ENCODE data around the gene CYP46A1. TPM values are rescaled to one million over a fixed set of nuclear protein-coding genes. Genes with fewer than 3 reads are reported as not detected.
"Not testable (repeated sequence)": the region's sequence is repeated elsewhere in the genome, so short reads cannot be mapped to it uniquely, and the experiment has no call there.

CYP46A1 gene
- total and polyA plus RNA-seq, 7 donors, result 0.09 to 1.5 (median 0.50) TPM

DNA sequence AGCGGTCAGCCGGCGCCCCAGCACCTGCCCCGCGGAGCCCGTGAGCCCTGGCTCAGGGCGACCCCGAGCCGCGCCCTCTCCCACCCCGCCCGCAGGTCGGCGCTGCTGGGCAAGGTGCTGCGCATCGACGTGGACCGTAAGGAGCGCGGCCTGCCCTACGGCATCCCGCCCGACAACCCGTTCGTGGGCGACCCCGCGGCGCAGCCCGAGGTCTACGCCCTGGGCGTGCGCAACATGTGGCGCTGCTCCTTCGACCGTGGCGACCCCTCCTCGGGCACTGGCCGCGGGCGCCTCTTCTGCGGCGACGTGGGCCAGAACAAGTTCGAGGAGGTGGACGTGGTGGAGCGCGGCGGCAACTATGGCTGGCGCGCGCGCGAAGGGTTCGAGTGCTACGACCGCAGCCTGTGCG is 24.8 kb upstream of the CYP46A1 start:
- no peaks in the 10 kb centered on the region for H3K9me3 ChIP-seq
- no peaks in the 10 kb centered on the region for H3K36me3 ChIP-seq (ENCODE audit: insufficient read depth in 1 of 2, low read depth in 1 of 2)
- intact Hi-C loops (cut with DNase I), result no loop called here
- no peak overlapping the region for H3K4me3 ChIP-seq
- no peak for DNase-seq
- peak in 2 of 4 donors; percentile 49 to 52 for ATAC-seq
- WGBS, 3 donors, result 6 to 14% (median 13%) methylated on average over 42 to 58 of the region's 58 CpGs
- H3K4me1 ChIP-seq, result no peaks in the 10 kb centered on the region
- TF ChIP-seq, protein P1, sequence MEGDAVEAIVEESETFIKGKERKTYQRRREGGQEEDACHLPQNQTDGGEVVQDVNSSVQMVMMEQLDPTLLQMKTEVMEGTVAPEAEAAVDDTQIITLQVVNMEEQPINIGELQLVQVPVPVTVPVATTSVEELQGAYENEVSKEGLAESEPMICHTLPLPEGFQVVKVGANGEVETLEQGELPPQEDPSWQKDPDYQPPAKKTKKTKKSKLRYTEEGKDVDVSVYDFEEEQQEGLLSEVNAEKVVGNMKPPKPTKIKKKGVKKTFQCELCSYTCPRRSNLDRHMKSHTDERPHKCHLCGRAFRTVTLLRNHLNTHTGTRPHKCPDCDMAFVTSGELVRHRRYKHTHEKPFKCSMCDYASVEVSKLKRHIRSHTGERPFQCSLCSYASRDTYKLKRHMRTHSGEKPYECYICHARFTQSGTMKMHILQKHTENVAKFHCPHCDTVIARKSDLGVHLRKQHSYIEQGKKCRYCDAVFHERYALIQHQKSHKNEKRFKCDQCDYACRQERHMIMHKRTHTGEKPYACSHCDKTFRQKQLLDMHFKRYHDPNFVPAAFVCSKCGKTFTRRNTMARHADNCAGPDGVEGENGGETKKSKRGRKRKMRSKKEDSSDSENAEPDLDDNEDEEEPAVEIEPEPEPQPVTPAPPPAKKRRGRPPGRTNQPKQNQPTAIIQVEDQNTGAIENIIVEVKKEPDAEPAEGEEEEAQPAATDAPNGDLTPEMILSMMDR (IDR thresholded peaks at IDR 0.05), result no peak
- H3K27me3 ChIP-seq (ENCODE audit: insufficient read depth in 3 of 3, low read length in 2 of 3), result peaks cover 0 to 42% (median 10%) of the 10 kb centered on the region in 3 donors
- no peak overlapping the region for H3K27ac ChIP-seq

- ATAC-seq (peak in 1 of 4 donors; percentile 12), DNase-seq (no peak)
- Histone ChIP-seq H3K27me3 (ENCODE audit: insufficient read depth in 3 of 3, low read length in 2 of 3) (peaks cover 0 to 42% (median 10%) of the 10 kb centered on the region in 3 donors), H3K36me3 (ENCODE audit: insufficient read depth in 1 of 2, low read depth in 1 of 2) (no peaks in the 10 kb centered on the region), H3K9me3 (no peaks in the 10 kb centered on the region), H3K4me1 (no peaks in the 10 kb centered on the region), H3K4me3 (no peak overlapping the region), H3K27ac (no peak overlapping the region)
- WGBS, 3 donors, result 23 to 29% (median 29%) methylated on average over 32 to 37 of the region's 37 CpGs
- TF ChIP-seq, protein P1 (IDR thresholded peaks at IDR 0.05), result no peak
- intact Hi-C loops (cut with DNase I), result no loop called here
Observed at GRCh38 chr14:99660006-99660566, 24.0 kb upstream of the CYP46A1 start.

DNA sequence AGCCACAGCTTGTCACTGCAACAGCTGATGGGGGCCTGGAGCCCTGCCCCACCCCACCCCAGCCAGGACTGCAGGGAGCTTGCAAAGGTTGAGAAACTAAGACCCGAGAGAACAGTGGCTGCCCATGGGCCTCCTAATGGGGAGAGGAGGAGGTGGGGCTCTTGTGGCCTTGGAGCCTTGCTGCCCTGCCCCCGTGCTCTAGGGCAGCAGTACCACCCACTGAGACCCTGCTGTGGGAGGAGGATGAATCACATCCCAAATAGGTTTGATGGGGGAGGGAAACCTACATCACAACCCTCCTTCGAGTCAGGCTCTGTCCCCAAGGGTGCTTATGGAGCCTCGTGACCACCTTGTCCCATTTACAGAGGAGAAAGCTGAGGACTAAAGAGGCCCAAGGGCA is 23.3 kb upstream of the CYP46A1 start:
- 73 to 84% (median 81%) methylated on average over 4 of the region's 4 CpGs for WGBS, 3 donors
- intact Hi-C loops (cut with DNase I), result no loop called here

DNA sequence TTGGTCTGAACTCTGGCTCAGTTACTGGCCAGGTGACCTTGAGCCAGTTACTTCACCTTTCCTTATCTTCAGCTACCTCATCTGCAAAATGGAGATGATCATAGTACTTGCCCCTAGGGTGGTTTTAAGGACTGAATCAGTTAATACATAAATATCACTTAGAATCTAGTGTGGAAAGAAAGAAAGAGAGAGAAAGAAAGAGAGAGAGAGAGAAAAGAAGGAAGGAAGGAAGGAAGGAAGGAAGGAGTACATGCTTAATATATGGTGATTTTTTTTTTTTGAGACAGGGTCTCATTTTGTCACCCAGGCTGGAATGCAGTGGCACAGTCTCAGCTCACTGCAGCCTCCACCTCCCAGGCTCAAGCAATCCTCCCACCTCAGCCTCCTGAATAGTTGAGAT is 22.9 kb upstream of the CYP46A1 start:
- H3K36me3 ChIP-seq (ENCODE audit: insufficient read depth in 1 of 2, low read depth in 1 of 2); H3K27ac ChIP-seq; intact Hi-C loops (cut with DNase I); H3K4me1 ChIP-seq; H3K4me3 ChIP-seq; H3K9me3 ChIP-seq; DNase-seq; ATAC-seq: not testable (repeated sequence)
- H3K27me3 ChIP-seq (ENCODE audit: insufficient read depth in 3 of 3, low read length in 2 of 3), result peaks cover 0 to 42% (median 10%) of the 10 kb centered on the region in 3 donors

More for the DNA sequence above, 23.3 kb upstream of the CYP46A1 start:
- H3K4me3 ChIP-seq, result no peak overlapping the region
- H3K9me3 ChIP-seq, result no peaks in the 10 kb centered on the region
- H3K36me3 ChIP-seq (ENCODE audit: insufficient read depth in 1 of 2, low read depth in 1 of 2), result no peaks in the 10 kb centered on the region
- DNase-seq, result no peak
- TF ChIP-seq, protein P1 (IDR thresholded peaks at IDR 0.05), result no peak
- no peak for ATAC-seq
- no peaks in the 10 kb centered on the region for H3K4me1 ChIP-seq
- no peak overlapping the region for H3K27ac ChIP-seq
- peaks cover 0 to 42% (median 10%) of the 10 kb centered on the region in 3 donors for H3K27me3 ChIP-seq (ENCODE audit: insufficient read depth in 3 of 3, low read length in 2 of 3)

DNA sequence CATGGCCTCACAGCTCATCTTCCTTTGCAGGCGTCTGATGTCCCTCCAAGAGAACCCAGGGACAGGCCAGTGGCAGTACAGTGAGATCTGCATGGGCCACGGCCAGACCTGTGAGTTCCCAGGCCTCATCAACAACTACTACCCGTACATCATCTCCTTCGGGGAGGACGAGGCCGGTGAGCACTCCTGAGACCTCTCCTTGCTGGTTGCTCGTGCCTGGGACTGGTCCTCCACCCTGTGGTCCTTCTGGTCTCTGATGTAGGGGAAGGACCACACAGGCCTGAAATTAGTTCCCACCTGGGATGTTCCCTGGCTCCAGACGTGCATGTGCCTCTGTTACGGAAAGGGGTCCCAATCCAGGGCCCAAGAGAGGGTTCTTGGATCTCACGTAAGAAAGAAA is 21.3 kb upstream of the CYP46A1 start:
- peaks cover 0 to 35% (median 10%) of the 10 kb centered on the region in 3 donors for H3K27me3 ChIP-seq (ENCODE audit: insufficient read depth in 3 of 3, low read length in 2 of 3)
- no peak overlapping the region for H3K4me3 ChIP-seq
- DNase-seq (peak in 1 of 2 donors; percentile 15), ATAC-seq (no peak)
- H3K4me1 ChIP-seq, result no peaks in the 10 kb centered on the region
- H3K36me3 ChIP-seq (ENCODE audit: insufficient read depth in 1 of 2, low read depth in 1 of 2), result no peaks in the 10 kb centered on the region
- no peak overlapping the region for H3K27ac ChIP-seq
- no peaks in the 10 kb centered on the region for H3K9me3 ChIP-seq
- intact Hi-C loops (cut with DNase I), result no loop called here
- WGBS, 3 donors, result 84 to 93% (median 90%) methylated on average over 10 of the region's 10 CpGs
- TF ChIP-seq, protein P1 (IDR thresholded peaks at IDR 0.05), result no peak

Measured in psoas muscle (tissue), 8 donors.